SH-SY5Y (cell line): ENCODE measurements around the gene FOXK1.

ENCODE experiments used
- GATA2 ChIP-seq: IDR thresholded peaks from 2 replicates; pipeline ENCODE4 v1.6.1; 2011; ENCODE audit warnings: mild to moderate bottlenecking, low read depth, low read length
- GATA3 ChIP-seq: IDR thresholded peaks from 2 replicates; pipeline ENCODE4 v1.6.1; 2011; ENCODE audit warnings: low read depth, mild to moderate bottlenecking, low read length, moderate library complexity

The FOXK1 gene

GRCh38 chr7:4683884-4684565 lies 1.9 kb downstream of the FOXK1 start:
- no peak for TF ChIP-seq GATA3
- TF ChIP-seq GATA2 = no peak

GRCh38 chr7:4684846-4685245 lies 2.8 kb downstream of the FOXK1 start:
- TF ChIP-seq GATA2 = no peak
- TF ChIP-seq GATA3 = no peak

GRCh38 chr7:4687956-4688355 lies 5.9 kb downstream of the FOXK1 start:
- TF ChIP-seq GATA2 (no peak), GATA3 (no peak)

GRCh38 chr7:4689151-4689550 lies 7.1 kb downstream of the FOXK1 start:
- TF ChIP-seq GATA3 (no peak), GATA2 (no peak)

- TF ChIP-seq GATA2 (no peak), GATA3 (no peak)
These were observed 7.6 kb downstream of the FOXK1 start for GRCh38 chr7:4689668-4690067.

GRCh38 chr7:4690953-4691856 lies 9.1 kb downstream of the FOXK1 start:
- TF ChIP-seq GATA2 (no peak), GATA3 (no peak)

GRCh38 chr7:4692055-4692454 lies 10.0 kb downstream of the FOXK1 start:
- TF ChIP-seq GATA2 (no peak), GATA3 (no peak)

- TF ChIP-seq GATA3 = no peak
- no peak for TF ChIP-seq GATA2
These were observed 11.1 kb downstream of the FOXK1 start for GRCh38 chr7:4693152-4693551.

GRCh38 chr7:4693749-4694148 lies 11.7 kb downstream of the FOXK1 start:
- TF ChIP-seq GATA2 (no peak), GATA3 (no peak)

- no peak for TF ChIP-seq GATA3
- no peak for TF ChIP-seq GATA2
These were observed 12.2 kb downstream of the FOXK1 start for GRCh38 chr7:4694305-4694704.

- no peak for TF ChIP-seq GATA3
- no peak for TF ChIP-seq GATA2
These were observed 16.7 kb downstream of the FOXK1 start for GRCh38 chr7:4698707-4699275.

GRCh38 chr7:4699841-4700240 lies 17.7 kb downstream of the FOXK1 start:
- no peak for TF ChIP-seq GATA3
- no peak for TF ChIP-seq GATA2

- no peak for TF ChIP-seq GATA3
- TF ChIP-seq GATA2 = no peak
These were observed 18.6 kb downstream of the FOXK1 start for GRCh38 chr7:4700577-4701235.

GRCh38 chr7:4702961-4703512 lies 20.9 kb downstream of the FOXK1 start:
- TF ChIP-seq GATA3 (no peak), GATA2 (no peak)

GRCh38 chr7:4703532-4703931 lies 21.4 kb downstream of the FOXK1 start:
- TF ChIP-seq GATA2 (no peak), GATA3 (no peak)
